Tibial nerve (tissue), 4 donors: ENCODE data around the gene UBA7. TPM values are rescaled to one million over a fixed set of nuclear protein-coding genes. Genes with fewer than 3 reads are reported as not detected.

ENCODE experiments used
- DNase-seq, 2 donors: peaks; one replicate each; pipeline ENCODE4 v3.0.0-alpha.2; 2019; ENCODE audit warnings: low spot score in 2 of 2
- H3K27ac ChIP-seq, 4 donors: fragments of 200-600 bp; sonication (generic) in 3 of 4; one replicate each; pipeline ENCODE4 v1.5.1; 2017 to 2019; ENCODE audit warnings: mild to moderate bottlenecking in 1 of 4
- H3K27me3 ChIP-seq, 2 donors: fragments of 200-600 bp; sonication (generic) in 1 of 2; one replicate each; pipeline versions ENCODE4 v1.5.1 to v1.6.0; 2017 to 2019
- H3K36me3 ChIP-seq, 3 donors: fragments of 200-600 bp; sonication (generic); one replicate each; pipeline ENCODE4 v1.5.1; 2018 to 2019
- H3K4me1 ChIP-seq, 4 donors: fragments of 200-600 bp; sonication (generic) in 3 of 4; one replicate each; pipeline ENCODE4 v1.5.1; 2017 to 2019
- H3K4me3 ChIP-seq, 4 donors: fragments of 200-600 bp; sonication (generic) in 3 of 4; one replicate each; pipeline ENCODE4 v1.5.1; 2017 to 2019; ENCODE audit warnings: mild to moderate bottlenecking in 1 of 4, moderate library complexity in 1 of 4
- H3K9me3 ChIP-seq, 4 donors: fragments of 200-600 bp; sonication (generic) in 3 of 4; one replicate each; pipeline ENCODE4 v1.5.1; 2017 to 2019
- CTCF ChIP-seq, 5 experiments: fragments of 200-600 bp in 3 of 5; fragments of 450-650 bp in 2 of 5; sonication (generic) in 3 of 5; IDR thresholded peaks; one replicate each; pipeline ENCODE4 v1.5.1; 2016 to 2019; ENCODE audit warnings: antibody characterized with exemption in 5 of 5, mild to moderate bottlenecking in 3 of 5, moderate library complexity in 2 of 5
- EP300 ChIP-seq, 2 donors: sonication (generic); formaldehyde crosslinking; IDR thresholded peaks; one replicate each; pipeline ENCODE4 v1.6.1; 2017; ENCODE audit warnings: antibody characterized with exemption in 2 of 2, mild to moderate bottlenecking in 1 of 2
- POLR2A ChIP-seq, 2 donors: fragments of 450-650 bp; IDR thresholded peaks; one replicate each; pipeline ENCODE4 v1.6.1; 2017; ENCODE audit warnings: antibody characterized with exemption in 2 of 2, mild to moderate bottlenecking in 2 of 2, moderate library complexity in 2 of 2
- WGBS, 2 donors: methylation state at CpG; one replicate each; pipeline ENCODE4 v1.1.5; 2018; 5-methylcytosine and 5-hydroxymethylcytosine counted together
- total RNA-seq, 4 donors: library from RNA; depleted of rRNA; stranded (reverse); fragments of >200 nt; gene quantifications; one replicate each; pipeline ENCODE4 v1.1.0, GENCODE V29; 2016

The UBA7 gene
- total RNA-seq, 4 donors from 2014 or later, result 47.9 to 68.4 (median 66.9) TPM

- peaks cover 0 to 7% (median 0%) of the 10 kb centered on the region in 3 donors for H3K36me3 ChIP-seq
- H3K9me3 ChIP-seq, result no peaks in the 10 kb centered on the region
- H3K27ac ChIP-seq, result no peak overlapping the region
- whole genome bisulfite sequencing, 2 donors, result 82 to 93% methylated on average over 3 of the region's 3 CpGs
- no peak overlapping the region for H3K4me3 ChIP-seq
- no peaks in the 10 kb centered on the region for H3K27me3 ChIP-seq
- H3K4me1 ChIP-seq, result peaks cover 0 to 6% (median 0%) of the 10 kb centered on the region in 4 donors
- TF ChIP-seq EP300 (IDR thresholded peaks at IDR 0.05), result no peak
- no peak for TF ChIP-seq CTCF (IDR thresholded peaks at IDR 0.05)
- no peak for TF ChIP-seq POLR2A (IDR thresholded peaks at IDR 0.05)
- no peak for DNase-seq
These were observed 31.9 kb upstream of the UBA7 start for GRCh38 chr3:49845694-49846093.

GRCh38 chr3:49844464-49845183 is 30.9 kb upstream of the UBA7 start:
- no peak overlapping the region for H3K4me3 ChIP-seq
- TF ChIP-seq CTCF (IDR thresholded peaks at IDR 0.05), result no peak
- no peak for TF ChIP-seq EP300 (IDR thresholded peaks at IDR 0.05)
- no peak for TF ChIP-seq POLR2A (IDR thresholded peaks at IDR 0.05)
- no peak for DNase-seq
- H3K4me1 ChIP-seq, result peaks cover 0 to 16% (median 0%) of the 10 kb centered on the region in 4 donors
- peaks cover 0 to 7% (median 0%) of the 10 kb centered on the region in 3 donors for H3K36me3 ChIP-seq
- no peaks in the 10 kb centered on the region for H3K27me3 ChIP-seq
- no peak overlapping the region for H3K27ac ChIP-seq
- WGBS, 2 donors, result 75 to 76% methylated on average over 5 of the region's 5 CpGs
- no peaks in the 10 kb centered on the region for H3K9me3 ChIP-seq

GRCh38 chr3:49842843-49843517 is 29.2 kb upstream of the UBA7 start:
- peaks cover 0 to 27% (median 0%) of the 10 kb centered on the region in 4 donors for H3K4me1 ChIP-seq
- 93 to 100% methylated on average over 3 of the region's 3 CpGs for WGBS, 2 donors
- no peak for DNase-seq
- H3K36me3 ChIP-seq, result peaks cover 0 to 7% (median 0%) of the 10 kb centered on the region in 3 donors
- no peaks in the 10 kb centered on the region for H3K9me3 ChIP-seq
- H3K27ac ChIP-seq, result no peak overlapping the region
- no peaks in the 10 kb centered on the region for H3K27me3 ChIP-seq
- H3K4me3 ChIP-seq, result no peak overlapping the region
- no peak for TF ChIP-seq POLR2A (IDR thresholded peaks at IDR 0.05)
- TF ChIP-seq CTCF (IDR thresholded peaks at IDR 0.05), result no peak
- no peak for TF ChIP-seq EP300 (IDR thresholded peaks at IDR 0.05)

GRCh38 chr3:49841806-49842205 is 28.1 kb upstream of the UBA7 start:
- 90 to 92% methylated on average over 4 to 7 of the region's 7 CpGs for whole genome bisulfite sequencing, 2 donors
- TF ChIP-seq POLR2A (IDR thresholded peaks at IDR 0.05), result no peak
- no peak for TF ChIP-seq CTCF (IDR thresholded peaks at IDR 0.05)
- TF ChIP-seq EP300 (IDR thresholded peaks at IDR 0.05), result no peak
- Histone ChIP-seq H3K4me1 (peaks cover 0 to 27% (median 0%) of the 10 kb centered on the region in 4 donors), H3K36me3 (peaks cover 0 to 7% (median 0%) of the 10 kb centered on the region in 3 donors), H3K27ac (no peak overlapping the region), H3K9me3 (no peaks in the 10 kb centered on the region), H3K27me3 (no peaks in the 10 kb centered on the region), H3K4me3 (no peak overlapping the region)
- DNase-seq, result no peak

GRCh38 chr3:49841126-49841696 is 27.5 kb upstream of the UBA7 start:
- peaks cover 0 to 27% (median 0%) of the 10 kb centered on the region in 4 donors for H3K4me1 ChIP-seq
- no peak overlapping the region for H3K27ac ChIP-seq
- no peak overlapping the region for H3K4me3 ChIP-seq
- TF ChIP-seq EP300 (IDR thresholded peaks at IDR 0.05) (no peak), CTCF (IDR thresholded peaks at IDR 0.05) (no peak), POLR2A (IDR thresholded peaks at IDR 0.05) (no peak)
- H3K27me3 ChIP-seq, result no peaks in the 10 kb centered on the region
- peaks cover 0 to 4% (median 0%) of the 10 kb centered on the region in 3 donors for H3K36me3 ChIP-seq
- no peaks in the 10 kb centered on the region for H3K9me3 ChIP-seq
- DNase-seq, result no peak
